Transverse colon (tissue), 4 donors: Measurements from ENCODE around the gene CCL8. TPM values are rescaled to one million over a fixed set of nuclear protein-coding genes. Genes with fewer than 3 reads are reported as not detected.

Source experiments
- DNase-seq: peaks from one replicate; pipeline ENCODE4 v3.0.0-alpha.2; 2019
- H3K27ac ChIP-seq, 4 donors: fragments of 200-600 bp; sonication (generic); 2 replicates each; pipeline ENCODE4 v1.5.1; 2016 to 2018; ENCODE audit warnings: inconsistent platforms in 4 of 4
- H3K27me3 ChIP-seq: fragments of 200-600 bp; sonication (generic); 2 replicates; pipeline ENCODE4 v1.5.1; 2017; ENCODE audit warnings: inconsistent platforms
- H3K36me3 ChIP-seq, 4 donors: fragments of 200-600 bp; sonication (generic); 2 replicates each; pipeline ENCODE4 v1.5.1; 2017 to 2019; ENCODE audit warnings: inconsistent platforms in 4 of 4
- H3K4me1 ChIP-seq, 4 donors: fragments of 200-600 bp; sonication (generic); 2 replicates each; pipeline ENCODE4 v1.5.1; 2017 to 2020; ENCODE audit warnings: inconsistent platforms in 4 of 4
- H3K4me3 ChIP-seq, 4 donors: fragments of 200-600 bp; sonication (generic); 1 replicate in 1 of 4; 2 replicates in 3 of 4; pipeline versions ENCODE4 v1.5.1 to v1.6.1; 2017 to 2019; ENCODE audit warnings: inconsistent platforms in 4 of 4
- H3K9me3 ChIP-seq, 2 donors: fragments of 200-600 bp; sonication (generic); 2 replicates each; pipeline ENCODE4 v1.5.1; 2017 to 2019; ENCODE audit warnings: inconsistent platforms in 2 of 2
- CTCF ChIP-seq, 5 experiments: fragments of 200-600 bp in 3 of 5; fragments of 450-650 bp in 2 of 5; sonication (generic) in 3 of 5; IDR thresholded peaks; 1 replicate in 2 of 5; 2 replicates in 3 of 5; pipeline ENCODE4 v1.5.1; 2016 to 2017; ENCODE audit warnings: antibody characterized with exemption in 5 of 5, inconsistent platforms in 3 of 5, mild to moderate bottlenecking in 2 of 5, moderate library complexity in 1 of 5
- EP300 ChIP-seq: sonication (generic); formaldehyde crosslinking; IDR thresholded peaks from one replicate; pipeline ENCODE4 v1.6.1; 2017; ENCODE audit warnings: antibody characterized with exemption, low read depth
- POLR2A ChIP-seq: fragments of 450-650 bp; IDR thresholded peaks from one replicate; pipeline ENCODE4 v1.6.1; 2016; ENCODE audit warnings: antibody characterized with exemption, mild to moderate bottlenecking, moderate library complexity
- POLR2AphosphoS5 ChIP-seq, 3 donors: sonication (generic); formaldehyde crosslinking; IDR thresholded peaks; one replicate each; pipeline ENCODE4 v1.6.1; 2016; ENCODE audit warnings: antibody characterized with exemption in 3 of 3
- WGBS, 2 donors: methylation state at CpG; one replicate each; pipeline ENCODE4 v1.1.5; 2018; ENCODE audit warnings: low coverage in 1 of 2; 5-methylcytosine and 5-hydroxymethylcytosine counted together
- in situ Hi-C, 4 donors: fragments of 200-750 bp; cut with MboI; loops; one replicate each; pipeline versions ENCODE4 v1.15.0 to v1.15.1; 2017; ENCODE audit warnings: low sequenced_read_pairs in 3 of 4, low pct_ligation_motif_present in 1 of 4, low pct_unique_long_range_greater_than_20kb in 1 of 4
- intact Hi-C: fragments of 100-400 bp; cut with DNase I; formaldehyde crosslinking; loops from one replicate; pipeline ENCODE4 v1.15.1; 2023; ENCODE audit warnings: low total_unique reads
- total RNA-seq, 4 donors: library from RNA; depleted of rRNA; stranded (reverse); fragments of >200 nt; gene quantifications; one replicate each; pipeline ENCODE4 v1.1.0, GENCODE V29; 2016

The CCL8 gene
- total RNA-seq, 4 donors from 2014 or later, result 1.2 to 10.9 TPM; not detected in 2

DNA sequence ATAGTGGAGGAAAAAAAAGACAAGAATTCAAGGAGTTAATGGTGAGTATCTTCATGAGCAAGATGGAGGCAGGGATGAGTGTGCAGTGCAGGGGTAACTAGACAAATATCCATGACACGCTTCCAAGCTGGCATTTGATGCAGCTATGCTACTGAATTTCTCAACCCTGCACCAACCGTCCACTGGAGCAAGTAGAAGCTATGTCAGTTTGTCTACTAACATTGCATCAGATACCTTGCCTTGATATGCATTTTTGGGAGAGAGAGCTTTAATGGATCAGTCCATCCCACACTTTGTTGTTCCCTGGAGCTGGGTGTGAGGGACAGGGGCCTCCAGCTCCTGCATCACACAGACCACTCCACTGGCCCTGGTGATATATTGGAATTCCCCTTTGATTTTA is 17.2 kb upstream of the CCL8 start:
- Histone ChIP-seq H3K36me3 (no peaks in the 10 kb centered on the region), H3K9me3 (no peaks in the 10 kb centered on the region), H3K27me3 (no peaks in the 10 kb centered on the region), H3K27ac (peak overlapping the region in 1 of 4 donors; percentile 65), H3K4me3 (no peak overlapping the region), H3K4me1 (peaks cover 0 to 17% (median 7%) of the 10 kb centered on the region in 4 donors)
- no peak for DNase-seq
- WGBS, 2 donors, result 70 to 94% methylated on average over 2 of the region's 2 CpGs
- no peak for TF ChIP-seq POLR2A
- TF ChIP-seq POLR2AphosphoS5 (IDR thresholded peaks at IDR 0.05), result no peak
- no peak for TF ChIP-seq EP300
- TF ChIP-seq CTCF (IDR thresholded peaks at IDR 0.05), result no peak
- intact Hi-C loops (loop anchor here (10.0 kb wide), 1 partner anchor 97 kb away; no protein-coding TSS in a partner anchor), in situ Hi-C loops (no loop called here)

DNA sequence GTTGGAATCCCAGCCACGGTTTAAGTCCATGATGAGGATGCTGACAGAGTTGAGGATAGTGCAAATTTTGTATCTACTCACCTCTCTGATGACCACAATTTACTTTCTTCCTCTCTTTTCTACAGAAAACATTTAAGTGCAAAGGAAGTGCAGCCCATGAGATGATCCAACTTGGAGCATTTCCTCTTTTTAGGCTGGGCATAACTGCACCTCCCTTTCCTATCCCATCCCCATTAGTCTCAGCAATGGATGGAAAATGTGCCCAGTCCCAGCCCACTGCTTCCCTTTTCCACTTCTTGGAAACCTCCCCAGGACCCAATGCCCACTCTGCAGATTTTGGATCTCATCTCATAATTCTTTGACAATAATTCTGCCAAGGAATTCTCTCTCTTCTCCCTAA is 16.6 kb upstream of the CCL8 start:
- no peak overlapping the region for H3K27ac ChIP-seq
- H3K36me3 ChIP-seq, result no peaks in the 10 kb centered on the region
- 82 to 88% methylated on average over 1 of the region's 1 CpG for WGBS, 2 donors
- H3K9me3 ChIP-seq, result no peaks in the 10 kb centered on the region
- H3K4me3 ChIP-seq, result no peak overlapping the region
- peaks cover 0 to 22% (median 7%) of the 10 kb centered on the region in 4 donors for H3K4me1 ChIP-seq
- no peaks in the 10 kb centered on the region for H3K27me3 ChIP-seq
- in situ Hi-C loops (no loop called here), intact Hi-C loops (loop anchor here (10.0 kb wide), 1 partner anchor 98 kb away; no protein-coding TSS in a partner anchor)
- TF ChIP-seq POLR2AphosphoS5 (IDR thresholded peaks at IDR 0.05) (no peak), POLR2A (no peak)
- no peak for DNase-seq

DNA sequence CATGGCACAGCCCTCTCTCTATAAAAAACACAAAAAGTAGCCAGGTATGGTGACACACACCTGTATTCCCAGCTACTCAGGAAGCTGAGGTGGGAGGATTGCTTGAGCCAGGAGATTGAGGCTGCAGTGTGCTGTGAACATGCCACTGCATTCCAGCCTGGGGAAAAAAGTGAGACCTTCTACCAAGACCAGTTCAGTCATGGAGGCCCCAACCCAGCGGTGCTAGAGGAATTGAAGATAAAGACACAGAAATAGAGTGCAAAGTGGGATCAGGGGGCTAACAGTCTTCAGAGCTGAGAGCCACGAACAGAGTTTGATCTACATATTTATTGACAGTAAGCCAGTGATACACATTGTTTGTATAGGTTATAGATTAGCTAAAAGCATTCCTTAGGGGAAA is 15.6 kb upstream of the CCL8 start:
- Histone ChIP-seq H3K9me3 (no peaks in the 10 kb centered on the region), H3K4me3 (no peak overlapping the region), H3K27ac (no peak overlapping the region), H3K36me3 (no peaks in the 10 kb centered on the region), H3K27me3 (no peaks in the 10 kb centered on the region), H3K4me1 (peaks cover 0 to 23% (median 7%) of the 10 kb centered on the region in 4 donors)
- intact Hi-C loops, result loop anchor here (10.0 kb wide), 1 partner anchor 99 kb away; no protein-coding TSS in a partner anchor
- in situ Hi-C loops, result no loop called here
- no peak for DNase-seq
- 63 to 76% methylated on average over 2 of the region's 2 CpGs for WGBS, 2 donors
- TF ChIP-seq CTCF (IDR thresholded peaks at IDR 0.05) (no peak), POLR2AphosphoS5 (IDR thresholded peaks at IDR 0.05) (no peak), POLR2A (no peak), EP300 (no peak)

GRCh38 chr17:34305061-34305460 is 14.2 kb upstream of the CCL8 start:
- TF ChIP-seq EP300, result no peak
- TF ChIP-seq CTCF (IDR thresholded peaks at IDR 0.05), result no peak
- TF ChIP-seq POLR2AphosphoS5 (IDR thresholded peaks at IDR 0.05), result no peak
- no peak for TF ChIP-seq POLR2A
- intact Hi-C loops, result loop anchor here (10.0 kb wide), 1 partner anchor 100 kb away; no protein-coding TSS in a partner anchor
- WGBS, 2 donors, result 89 to 100% methylated on average over 1 to 4 of the region's 4 CpGs
- no peak for DNase-seq
- Histone ChIP-seq H3K36me3 (no peaks in the 10 kb centered on the region), H3K4me1 (peaks cover 0 to 23% (median 5%) of the 10 kb centered on the region in 4 donors), H3K27ac (no peak overlapping the region), H3K9me3 (no peaks in the 10 kb centered on the region), H3K27me3 (no peaks in the 10 kb centered on the region), H3K4me3 (no peak overlapping the region)
- in situ Hi-C loops, result no loop called here

DNA sequence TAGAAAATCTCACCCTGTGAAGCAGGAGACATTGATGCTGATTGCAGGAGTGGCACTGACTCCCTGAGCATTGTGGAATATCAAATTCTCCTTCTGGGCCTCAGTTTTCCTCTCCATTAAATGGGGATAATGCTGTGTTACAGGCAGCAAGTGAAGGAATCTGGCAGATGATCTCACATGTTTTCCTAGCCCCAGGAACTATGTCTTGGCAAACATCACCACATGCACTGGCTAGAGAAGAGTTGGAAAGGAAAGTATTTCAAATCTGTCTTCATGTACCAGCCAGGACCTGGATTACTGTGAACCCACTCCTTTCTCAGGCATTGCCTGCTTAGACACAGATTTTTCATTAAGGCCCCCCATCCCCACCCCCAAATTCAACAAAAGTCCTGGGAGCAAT is 13.6 kb upstream of the CCL8 start:
- Histone ChIP-seq H3K4me3 (no peak overlapping the region), H3K4me1 (peaks cover 0 to 19% (median 4%) of the 10 kb centered on the region in 4 donors), H3K9me3 (no peaks in the 10 kb centered on the region), H3K27me3 (no peaks in the 10 kb centered on the region), H3K27ac (no peak overlapping the region), H3K36me3 (no peaks in the 10 kb centered on the region)
- no peak for TF ChIP-seq EP300
- TF ChIP-seq POLR2A, result no peak
- no peak for TF ChIP-seq POLR2AphosphoS5 (IDR thresholded peaks at IDR 0.05)
- no peak for TF ChIP-seq CTCF (IDR thresholded peaks at IDR 0.05)
- intact Hi-C loops (loop anchor here (10.0 kb wide), 1 partner anchor 101 kb away; no protein-coding TSS in a partner anchor), in situ Hi-C loops (no loop called here)
- no peak for DNase-seq
